Activated CD4-positive, alpha-beta T cell treated with anti-CD3 and anti-CD28 coated beads for 1 hour (primary cell): Measurements from ENCODE around the gene ZFAND5.

ENCODE experiments used
- DNase-seq: peaks from one replicate; pipeline ENCODE4 v3.0.0-alpha.2; 2020

Gene ZFAND5

DNA sequence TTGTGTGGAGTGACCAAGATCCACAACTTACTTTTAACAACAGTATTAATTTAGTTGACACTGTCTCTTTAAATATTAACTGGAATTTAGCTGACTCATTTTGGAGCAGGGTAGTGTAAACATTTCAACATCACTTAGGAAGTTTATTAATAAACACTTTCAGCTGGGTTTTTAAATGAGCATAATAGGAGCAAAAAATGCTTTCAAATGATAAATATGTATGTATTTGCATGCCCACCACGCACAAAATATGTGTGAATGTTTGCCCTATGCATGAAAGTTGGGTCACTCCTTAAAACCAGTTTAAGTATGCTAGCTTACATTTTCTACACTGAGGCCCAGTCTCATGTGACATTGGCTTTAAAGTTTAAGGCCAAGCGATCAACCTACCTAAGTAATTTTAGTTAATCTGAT, 2.9 kb downstream of the ZFAND5 start:
- DNase-seq = no peak

DNA sequence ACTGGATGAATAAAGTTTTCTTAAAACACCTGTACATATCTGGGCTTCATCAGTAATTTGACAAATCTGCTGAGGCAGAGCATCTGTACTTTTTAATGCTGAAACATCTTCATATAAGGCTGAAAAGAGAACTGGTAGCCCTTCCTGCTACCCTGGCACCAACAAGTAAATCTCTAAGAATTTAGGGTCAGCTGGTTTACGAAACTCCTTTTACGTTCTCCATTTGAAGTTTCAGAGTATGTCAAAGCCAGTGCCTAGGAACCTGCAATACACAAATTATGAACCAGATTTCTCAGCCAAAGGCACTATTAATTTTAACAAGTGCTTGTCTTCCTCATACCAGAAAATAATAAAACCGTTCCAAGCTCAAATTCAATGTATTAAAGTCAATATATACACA, 3.8 kb downstream of the ZFAND5 start:
- DNase-seq = no peak

DNA sequence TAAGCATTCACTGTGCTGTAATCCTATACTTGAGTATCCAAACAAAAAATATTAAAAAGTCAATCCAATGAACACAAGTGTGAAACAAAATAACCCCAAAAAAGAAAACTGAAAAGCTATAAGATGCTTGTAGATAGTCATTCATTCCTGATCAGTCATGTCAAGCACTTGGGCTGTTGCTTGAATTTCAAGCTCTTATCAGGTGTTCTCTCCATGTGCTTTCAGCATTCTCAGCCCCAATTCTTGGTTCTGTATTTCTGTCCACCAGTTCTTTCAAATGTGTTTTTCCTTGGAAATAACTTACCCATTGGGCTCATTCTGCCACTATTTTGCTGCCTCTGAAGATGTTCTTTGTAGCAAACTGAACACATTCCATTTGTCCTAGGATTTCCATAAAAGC, 4.7 kb downstream of the ZFAND5 start:
- no peak for DNase-seq

DNA sequence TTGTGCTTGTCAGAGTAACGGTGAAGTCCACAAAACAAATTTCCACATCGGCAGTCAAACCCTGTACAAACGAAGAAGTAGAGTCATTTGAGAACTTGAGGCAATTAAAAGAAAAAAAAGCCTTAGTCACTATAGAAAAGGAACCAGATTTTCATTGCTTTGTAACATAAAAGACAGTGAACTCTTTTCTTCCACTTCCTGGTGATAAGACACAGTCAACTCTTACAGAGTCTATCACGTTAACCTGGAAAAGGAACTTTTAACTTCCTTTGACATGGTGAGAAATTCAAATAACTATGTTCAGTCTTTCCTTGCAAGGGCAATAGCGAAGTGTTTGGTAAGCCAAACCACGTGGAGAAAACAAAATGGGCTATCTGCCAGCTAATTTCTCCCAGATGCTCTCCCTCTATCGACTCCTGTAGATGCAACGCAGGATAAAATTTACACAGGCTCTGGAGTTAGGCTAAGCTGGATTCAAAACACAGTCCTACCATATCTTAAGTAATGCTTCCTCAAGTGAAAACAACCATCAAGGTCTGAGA, 8.9 kb downstream of the ZFAND5 start:
- DNase-seq = no peak

DNA sequence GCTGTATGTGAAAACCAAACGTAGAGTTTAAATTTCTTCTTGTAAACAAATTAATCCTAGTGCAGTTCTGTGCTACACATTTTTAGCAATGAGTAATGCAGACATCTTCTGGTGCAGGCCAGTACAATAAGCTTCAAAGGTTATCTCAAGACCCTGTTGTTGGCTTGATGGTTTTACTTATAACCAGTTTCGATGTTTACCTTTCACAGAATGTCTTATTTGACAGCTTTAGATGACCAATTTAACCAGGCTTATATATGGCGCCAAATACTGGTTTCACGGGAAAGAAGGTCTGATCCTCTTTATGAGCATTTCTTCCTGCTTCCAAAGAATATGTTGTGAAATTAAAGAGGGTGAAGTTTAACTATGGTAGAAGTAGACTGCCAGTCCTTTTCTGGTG, 9.9 kb downstream of the ZFAND5 start:
- no peak for DNase-seq

DNA sequence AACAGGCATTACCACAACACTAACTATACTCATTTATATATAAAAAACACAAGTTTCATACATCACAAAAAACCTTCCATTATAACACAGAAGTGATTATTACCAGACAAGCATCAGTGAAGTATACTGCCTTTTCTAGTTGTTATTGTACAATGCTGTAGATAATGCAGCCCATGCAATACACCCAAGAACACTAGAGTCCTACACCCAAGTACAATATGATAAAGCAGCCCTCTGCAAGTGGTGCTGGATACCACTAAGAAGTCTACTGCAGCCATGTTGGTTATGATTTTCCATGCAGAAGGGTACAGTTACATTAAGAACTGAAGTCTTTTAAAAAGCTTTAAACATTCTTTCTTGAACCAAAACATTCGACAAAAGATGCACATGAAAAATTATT, 10.3 kb downstream of the ZFAND5 start:
- no peak for DNase-seq

DNA sequence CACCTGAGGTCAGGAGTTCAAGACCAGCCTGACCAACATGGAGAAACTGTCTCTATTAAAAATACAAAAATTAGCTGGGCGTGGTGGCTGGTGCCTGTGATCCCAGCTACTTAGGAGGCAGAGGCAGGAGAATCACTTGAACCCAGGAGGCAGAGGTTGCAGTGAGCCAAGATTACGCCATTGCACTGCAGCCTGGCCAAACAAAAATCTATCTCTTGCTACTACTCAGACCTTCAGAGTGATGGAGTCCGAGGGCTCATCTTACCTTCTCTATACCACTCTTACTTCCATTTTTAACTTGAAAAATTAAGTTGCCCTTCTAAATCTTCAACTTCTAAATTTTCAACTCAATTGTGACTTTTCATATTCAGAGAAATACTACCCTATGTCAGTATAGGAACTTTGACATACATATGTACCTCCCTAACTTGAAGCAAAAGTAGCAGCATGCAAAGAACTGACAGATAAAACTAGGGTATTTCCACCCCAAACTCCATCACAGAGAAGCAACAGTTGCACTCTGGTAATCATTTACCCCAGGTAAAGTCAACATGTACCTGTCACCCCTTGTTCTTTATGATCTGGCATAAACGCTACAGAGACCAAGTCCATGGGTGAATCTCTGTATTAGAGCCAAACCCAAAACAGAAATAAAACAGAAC, 11.4 kb downstream of the ZFAND5 start:
- DNase-seq = no peak

DNA sequence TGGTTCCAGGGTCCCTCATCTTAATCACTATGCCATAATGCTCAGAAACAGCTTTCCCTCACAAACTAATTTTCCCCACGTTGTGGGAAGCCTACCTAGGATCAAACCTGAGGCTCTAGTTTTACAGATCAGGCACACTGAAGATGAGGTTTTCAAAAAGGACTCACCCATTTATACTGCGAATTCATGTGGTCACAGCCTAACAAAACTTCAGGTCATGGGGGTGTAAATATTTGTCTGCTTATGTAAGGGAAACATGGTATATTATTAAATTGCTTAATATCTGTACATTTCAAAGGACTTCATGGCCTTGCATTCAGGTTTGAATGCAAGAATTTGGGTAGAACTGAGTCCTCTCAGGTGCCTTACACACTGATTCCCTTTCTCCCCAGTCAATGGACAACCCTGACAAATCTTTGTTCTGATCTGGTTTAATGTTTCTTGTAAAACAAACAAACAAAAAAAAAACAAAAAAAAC, 12.1 kb downstream of the ZFAND5 start:
- no peak for DNase-seq

DNA sequence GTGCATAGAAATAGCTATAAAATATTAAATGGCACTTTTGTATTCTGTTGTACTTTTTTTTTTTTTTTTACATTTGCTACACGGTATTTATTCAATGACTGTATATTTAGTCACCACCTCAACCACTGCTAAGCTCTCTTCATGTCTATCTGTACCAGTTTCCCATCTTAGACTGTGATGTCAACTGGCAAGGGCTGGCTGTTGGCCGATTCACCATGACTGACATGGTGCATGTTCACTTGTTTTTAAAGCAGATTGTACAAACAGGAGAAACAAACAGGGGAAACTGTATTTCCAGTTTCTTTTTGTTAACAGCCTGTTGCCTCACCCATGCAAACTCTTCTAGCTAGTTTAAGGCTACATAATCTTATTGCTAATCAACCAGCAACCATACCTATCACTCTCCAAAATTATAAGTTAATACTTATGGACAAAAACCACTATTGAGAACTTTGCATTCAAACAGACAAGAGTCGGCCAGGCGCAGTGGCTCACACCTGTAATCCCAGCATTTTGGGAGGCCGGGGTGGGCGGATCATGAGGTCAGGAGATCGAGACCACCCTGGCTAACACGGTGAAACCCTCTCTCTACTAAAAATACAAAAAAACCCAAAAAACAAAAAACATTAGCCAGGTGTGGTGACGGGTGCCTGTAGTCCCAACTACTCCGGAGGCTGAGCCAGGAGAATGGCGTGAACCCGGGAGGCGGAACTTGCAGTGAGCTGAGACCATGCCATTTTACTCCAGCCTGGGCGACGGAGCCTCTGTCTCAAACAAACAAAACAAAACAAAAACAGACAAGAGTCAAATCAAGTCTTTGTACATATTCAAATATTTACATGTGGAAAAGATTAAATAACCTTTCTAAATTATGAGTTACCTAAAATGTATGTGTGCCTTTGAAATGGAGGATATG, 13.2 kb downstream of the ZFAND5 start:
- DNase-seq = no peak

DNA sequence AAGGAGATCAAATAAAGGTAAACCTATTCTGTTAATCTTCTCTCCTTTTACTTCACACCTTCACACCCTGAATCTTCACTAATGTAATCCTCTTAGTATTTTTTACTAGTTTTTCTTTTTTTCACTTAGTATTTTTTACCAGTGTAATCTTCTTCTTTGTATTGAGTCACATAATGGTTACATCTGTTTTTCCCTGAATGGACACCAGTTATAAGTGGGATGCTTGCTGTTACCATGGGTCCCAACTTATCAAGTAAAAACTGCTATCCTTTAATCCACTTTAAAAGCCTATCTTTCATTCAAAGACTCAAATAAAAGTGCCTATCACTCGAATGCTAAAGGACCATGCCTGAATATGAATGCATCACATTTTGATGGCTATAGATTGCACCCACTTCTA, 15.1 kb downstream of the ZFAND5 start:
- DNase-seq = no peak

DNA sequence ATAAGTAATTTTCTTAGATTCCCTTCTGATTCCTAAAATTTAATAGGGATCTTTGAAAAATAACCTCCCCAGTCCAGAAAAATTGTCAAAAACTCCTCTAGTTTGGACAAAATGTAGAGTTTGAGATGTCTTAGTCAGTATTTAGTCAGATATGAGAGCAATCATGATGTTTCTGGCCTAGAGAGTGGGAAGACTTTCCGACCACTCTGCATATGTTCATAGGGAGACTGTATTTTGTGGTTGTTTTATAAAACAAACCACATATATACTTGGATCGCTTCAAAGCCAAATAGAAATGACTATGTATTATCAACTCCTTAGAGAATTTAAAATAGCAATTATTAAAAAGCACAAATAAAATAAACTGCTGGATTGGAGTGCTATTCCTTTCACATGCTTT, 15.8 kb downstream of the ZFAND5 start:
- DNase-seq = no peak

DNA sequence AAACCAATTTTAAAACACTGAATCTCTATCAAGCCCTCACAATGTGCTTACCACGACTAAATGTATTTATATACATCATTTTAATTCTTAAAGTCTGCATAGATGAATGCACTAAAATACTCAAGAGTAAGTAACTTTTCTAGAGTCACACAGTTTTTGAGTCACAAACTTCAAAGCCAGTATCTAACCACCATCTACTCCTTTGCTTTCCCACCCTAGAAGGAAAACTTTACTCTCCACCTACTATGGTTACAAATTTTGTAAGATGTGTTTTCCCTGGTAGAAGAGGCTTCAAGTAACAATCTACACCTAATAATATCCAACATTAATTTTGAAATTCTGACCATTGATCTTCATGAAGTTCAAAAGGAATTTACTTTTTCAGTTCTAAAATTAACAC, 18.7 kb downstream of the ZFAND5 start:
- DNase-seq = no peak

DNA sequence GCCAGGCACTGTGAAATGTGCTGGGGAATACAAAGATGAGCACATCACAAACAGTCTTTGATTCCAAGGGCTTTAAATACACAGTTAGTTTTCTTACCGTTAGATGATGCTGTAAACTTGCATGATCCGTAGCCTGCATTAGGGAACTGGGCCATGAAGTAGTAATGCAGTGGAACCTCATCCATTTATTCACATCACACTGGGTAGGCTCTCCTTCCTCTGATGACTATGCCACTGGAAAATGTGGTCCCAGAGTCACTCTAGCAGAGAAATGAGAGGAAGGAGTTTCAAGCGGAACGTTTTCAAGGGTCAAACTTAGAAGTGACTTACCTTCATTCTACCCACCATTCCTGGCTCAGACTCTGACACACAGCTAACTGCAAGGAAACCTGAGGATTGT, 26.4 kb downstream of the ZFAND5 start:
- no peak for DNase-seq

DNA sequence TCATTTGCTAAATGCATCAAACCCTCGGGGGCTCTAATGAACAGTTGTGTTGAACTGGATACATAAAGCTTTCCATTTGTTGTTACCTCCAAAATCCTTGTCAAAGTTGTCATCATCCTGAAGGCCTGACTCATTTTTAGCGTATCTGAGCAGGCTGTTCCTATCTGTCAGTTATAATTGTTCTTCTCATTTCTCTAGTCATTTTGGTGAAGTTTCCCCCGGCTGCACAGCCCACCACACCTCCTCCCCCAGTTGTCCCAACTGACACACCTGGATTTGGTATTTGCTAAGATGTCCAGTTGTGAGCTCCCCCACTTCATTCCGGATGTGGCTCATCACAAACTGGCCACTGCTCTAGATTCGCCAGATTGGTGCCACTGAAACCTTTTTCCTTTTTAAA, 27.7 kb downstream of the ZFAND5 start:
- DNase-seq = no peak

DNA sequence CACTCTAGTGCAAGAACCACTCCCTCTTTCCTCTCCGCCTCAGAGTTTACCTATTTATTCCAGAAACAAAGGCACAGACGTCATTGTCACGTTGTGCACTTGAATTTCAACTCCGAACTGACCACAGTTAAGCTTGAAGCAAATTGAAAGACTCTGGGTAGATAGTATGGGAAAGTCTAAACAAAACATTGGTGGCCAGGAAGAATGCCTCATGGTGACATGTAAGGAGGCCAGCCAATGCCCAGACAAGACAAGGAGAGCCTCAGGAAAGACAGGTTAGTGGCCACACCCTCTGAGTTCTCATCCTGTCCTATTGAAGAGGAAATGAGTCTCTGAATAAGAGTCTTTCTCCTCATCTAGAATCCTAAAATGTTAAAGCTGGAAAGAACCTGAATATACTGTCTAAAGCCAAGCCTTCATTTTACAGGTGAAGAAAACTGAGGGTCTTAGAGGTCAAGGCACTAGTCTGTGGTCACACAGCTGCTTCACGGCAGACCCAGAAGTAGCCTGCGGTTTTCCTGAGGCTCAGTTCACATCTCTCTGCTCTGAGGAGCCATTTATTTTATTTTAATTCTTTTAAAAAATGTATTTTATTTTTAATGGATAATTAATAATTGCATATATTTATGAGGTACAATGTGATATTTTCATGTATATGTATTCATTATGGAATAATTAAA, 30.2 kb downstream of the ZFAND5 start:
- no peak for DNase-seq

DNA sequence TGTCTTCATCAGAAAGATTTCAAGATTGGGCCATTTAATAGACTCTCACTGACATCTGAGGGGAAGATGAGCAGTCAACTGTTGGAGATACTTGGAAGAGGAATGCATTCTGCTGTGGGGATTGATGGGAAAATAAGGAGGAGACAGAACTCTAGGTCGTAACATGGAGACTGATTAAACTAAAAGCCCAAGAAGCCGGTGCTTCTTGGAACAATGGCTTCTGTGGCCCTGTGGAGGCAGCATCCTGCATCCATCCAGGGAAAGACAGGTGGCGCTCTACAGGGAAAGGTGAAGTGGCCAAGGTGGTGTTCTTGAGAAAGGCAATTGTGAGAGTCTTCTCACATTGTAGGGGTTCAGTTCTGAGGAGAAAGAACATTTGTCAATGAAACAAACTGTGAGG, 31.3 kb downstream of the ZFAND5 start:
- DNase-seq = no peak

DNA sequence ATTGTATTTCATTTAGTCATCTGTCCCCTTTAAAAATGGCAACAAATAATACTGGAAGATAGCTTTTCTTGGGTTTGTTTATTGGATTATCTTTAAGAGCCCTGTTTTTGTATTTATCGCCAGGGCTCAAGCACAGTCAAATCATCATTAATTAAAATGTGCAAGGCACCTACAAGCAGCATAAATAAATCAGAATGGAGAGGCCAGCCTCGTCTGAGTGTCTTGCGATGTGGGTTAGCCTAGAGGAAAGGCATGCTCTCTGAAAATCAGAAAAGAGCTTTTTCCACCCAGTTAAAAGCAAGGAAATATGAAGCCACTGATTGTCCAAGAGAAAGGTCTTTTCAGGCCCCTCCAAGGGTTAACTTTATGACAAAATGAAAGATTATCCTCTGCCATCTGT, 31.8 kb downstream of the ZFAND5 start:
- no peak for DNase-seq

DNA sequence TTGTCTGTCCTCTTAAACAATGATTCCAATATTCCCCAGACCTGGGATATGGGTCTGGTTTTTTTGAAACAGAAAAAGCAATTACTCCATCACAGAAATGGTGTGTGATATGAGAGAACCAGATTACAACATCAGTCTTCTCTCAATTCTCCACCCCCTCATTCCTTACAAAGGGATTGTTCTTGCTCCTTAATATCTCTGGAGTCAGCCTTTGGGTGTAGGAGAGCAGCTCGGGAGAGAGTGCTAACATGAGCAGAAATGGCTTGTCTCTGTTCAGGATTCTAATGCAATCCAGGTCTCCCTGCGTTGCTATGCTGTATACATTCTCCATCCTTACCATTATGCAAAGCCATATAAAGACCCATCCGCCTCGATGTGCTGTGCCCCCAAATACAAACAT, 32.7 kb downstream of the ZFAND5 start:
- no peak for DNase-seq

DNA sequence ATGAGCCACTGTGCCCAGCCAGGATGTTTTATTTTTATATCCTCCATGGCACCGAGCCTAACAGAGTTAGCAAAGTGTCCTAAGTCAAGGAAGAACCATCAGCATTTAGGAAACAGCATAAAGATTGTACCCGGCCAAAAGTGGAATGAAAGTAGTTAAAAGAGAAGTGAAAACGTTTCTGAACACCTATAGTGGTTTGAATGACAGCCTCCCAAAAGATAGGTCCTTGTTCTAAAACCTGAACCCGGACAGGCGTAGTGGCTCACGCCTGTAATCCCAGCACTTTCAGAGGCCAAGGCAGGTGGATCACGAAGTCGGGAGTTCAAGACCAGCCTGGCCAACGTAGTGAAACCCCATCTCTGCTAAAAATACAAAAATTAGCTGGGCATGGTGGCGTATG, 37.4 kb downstream of the ZFAND5 start:
- DNase-seq = no peak

DNA sequence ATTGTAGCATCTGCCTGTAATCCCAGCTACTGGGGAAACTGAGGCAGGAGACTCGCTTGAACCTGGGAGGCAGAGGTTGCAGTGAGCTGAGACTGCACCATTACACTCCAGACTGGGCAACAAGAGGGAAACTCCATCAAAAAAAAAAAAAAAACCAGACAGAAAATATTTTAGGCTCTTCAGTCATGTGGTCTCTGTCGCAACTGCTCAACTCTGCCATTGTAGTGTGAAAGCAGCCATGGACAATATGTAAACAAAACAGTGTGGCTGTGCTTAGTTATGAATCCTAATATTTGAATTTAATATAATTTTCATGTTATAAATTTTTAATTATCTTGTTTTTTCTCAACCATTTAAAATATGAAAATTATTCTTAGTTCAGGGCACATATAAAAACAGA, 38.4 kb downstream of the ZFAND5 start:
- DNase-seq = no peak

DNA sequence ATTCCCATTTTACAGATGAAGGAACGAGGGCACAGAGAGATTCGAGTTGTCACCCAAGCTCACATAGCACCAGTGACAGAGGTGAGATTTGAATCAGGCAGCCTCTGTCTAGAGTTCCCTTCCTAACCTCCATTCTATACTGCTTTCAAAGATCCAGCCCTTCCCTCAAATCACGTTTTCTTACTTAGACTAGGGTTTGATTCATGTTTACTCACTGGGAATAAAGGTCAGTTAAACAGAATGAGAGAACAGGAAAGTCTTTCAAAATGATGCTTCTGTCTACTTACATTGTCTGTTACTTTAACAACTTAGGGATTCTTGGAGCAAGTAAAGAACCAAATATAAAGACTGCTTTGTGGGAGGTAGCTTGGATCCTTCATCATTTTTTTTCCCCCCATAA, 40.0 kb downstream of the ZFAND5 start:
- DNase-seq = no peak

DNA sequence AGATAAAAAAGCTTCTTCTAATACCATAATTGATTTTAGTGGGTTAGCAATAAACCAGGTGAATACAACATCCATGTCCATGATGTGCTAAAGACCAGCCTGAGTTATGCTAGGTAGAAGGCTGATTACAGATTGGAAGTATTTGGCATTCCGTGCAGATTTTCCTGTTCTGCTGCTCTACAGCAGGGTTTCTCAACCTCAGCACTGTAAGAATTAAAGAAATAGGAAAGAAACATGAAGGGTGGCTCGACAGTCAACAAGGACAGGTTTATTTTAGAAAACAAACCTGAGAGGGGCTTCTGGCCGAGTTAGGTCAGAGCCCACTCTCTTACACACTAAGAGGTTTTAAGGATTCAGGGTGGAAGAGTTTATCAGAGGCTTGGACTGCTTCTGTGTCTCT, 42.3 kb downstream of the ZFAND5 start:
- no peak for DNase-seq

DNA sequence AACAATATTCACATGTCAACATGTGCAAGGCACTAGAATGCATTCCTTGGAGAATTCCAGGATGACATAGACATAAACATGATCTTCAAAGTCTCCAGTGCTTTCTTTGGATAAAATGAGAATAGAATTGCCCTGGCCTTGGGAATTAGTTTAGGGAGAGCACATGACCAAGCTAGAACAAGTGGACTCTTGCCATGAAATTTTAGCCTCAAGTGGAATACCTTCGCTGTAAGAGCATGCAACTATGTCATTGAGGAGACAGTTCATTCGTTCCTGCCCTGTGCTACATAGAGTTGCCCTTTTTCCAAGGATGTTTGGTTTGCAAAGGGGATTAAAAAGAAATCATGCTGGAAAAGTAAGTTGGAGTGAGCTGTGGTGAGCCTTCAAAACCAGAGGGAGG, 42.7 kb downstream of the ZFAND5 start:
- no peak for DNase-seq
